ENCODE results near the gene ARFGAP2.

- TF ChIP-seq ZFP3 (CRISPR knock-in tag; IDR thresholded peaks at IDR 0.05) (no peak), TSHZ2 (CRISPR knock-in tag; IDR thresholded peaks at IDR 0.05) (no peak), ZFP30 (CRISPR knock-in tag; IDR thresholded peaks at IDR 0.05) (no peak), PATZ1 (CRISPR knock-in tag; IDR thresholded peaks at IDR 0.05; ENCODE audit: borderline replicate concordance) (no peak), ESRRG (CRISPR knock-in tag; IDR thresholded peaks at IDR 0.05) (no peak), TCF4 (CRISPR knock-in tag; IDR thresholded peaks at IDR 0.05; ENCODE audit: borderline replicate concordance) (no peak), CSDC2 (CRISPR knock-in tag; IDR thresholded peaks at IDR 0.05) (no peak), ARNTL (CRISPR knock-in tag; IDR thresholded peaks at IDR 0.05; ENCODE audit: borderline replicate concordance, low read depth) (no peak), SNAI2 (CRISPR knock-in tag; IDR thresholded peaks at IDR 0.05) (no peak), ISL1 (CRISPR knock-in tag; IDR thresholded peaks at IDR 0.05) (no peak), ZC3H10 (CRISPR knock-in tag; IDR thresholded peaks at IDR 0.05) (no peak), POU6F1 (CRISPR knock-in tag; IDR thresholded peaks at IDR 0.05; ENCODE audit: borderline replicate concordance, low read depth) (no peak), RARB (CRISPR knock-in tag; IDR thresholded peaks at IDR 0.05) (no peak)
Observed at GRCh38 chr11:47172740-47173336, 3.8 kb downstream of the ARFGAP2 start.

Measured in SK-N-SH treated with all-trans-retinoic acid at 6 μM for 48 hours (cell line).